Smooth muscle cell of trachea (primary cell): ENCODE results near the gene TPTE2. TPM values are rescaled to one million over a fixed set of nuclear protein-coding genes. Genes with fewer than 3 reads are reported as not detected.

ENCODE experiments used
- total RNA-seq: library from RNA; depleted of rRNA; stranded (reverse); fragments of >200 nt; gene quantifications from 2 replicates; pipeline ENCODE4 v1.2.1, GENCODE V29; 2014

Gene TPTE2
- not detected in 2 replicates for total RNA-seq

DNA sequence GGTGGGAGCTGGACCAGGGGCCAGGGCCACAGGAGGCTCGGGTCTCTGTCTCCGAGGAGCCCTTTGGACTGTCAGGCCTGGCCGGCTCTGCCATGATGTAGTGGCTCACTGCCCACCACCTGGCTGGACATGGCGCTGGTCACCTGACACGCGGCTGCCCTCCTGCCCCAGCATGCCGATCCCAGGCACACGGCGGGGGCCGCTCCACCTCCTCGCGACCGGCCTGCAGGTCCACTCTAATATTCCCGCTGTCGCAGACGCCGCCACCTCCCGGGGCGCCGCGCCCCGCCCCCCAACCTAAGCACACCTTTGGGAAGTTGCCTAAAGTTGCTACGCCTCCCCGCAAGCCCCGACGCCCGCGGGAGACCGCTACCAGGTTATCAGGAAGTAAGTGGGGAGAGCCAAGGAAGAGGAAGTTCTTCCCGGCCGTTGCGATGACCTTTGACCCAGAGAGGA is at the start of gene TPTE2:
Gene TPTE2 (minus strand): TSS at position 406 of the 456 bp plus-strand sequence. CDS start 58,298 bp downstream, outside the sequence.

Other genes starting within 250 kb of the TPTE2 start
- gene MPHOSPH8, start 72.1 kb upstream of the TPTE2 start, total RNA-seq = 14.4 and 18.0 TPM in 2 replicates
- 57.1 and 76.6 TPM in 2 replicates for gene PSPC1, start 221.4 kb upstream of the TPTE2 start, total RNA-seq